HepG2 (cell line): Measurements from ENCODE around the gene TNRC18. TPM values are rescaled to one million over a fixed set of nuclear protein-coding genes. Genes with fewer than 3 reads are reported as not detected.

Experiments used
- ISX ChIP-seq: sonication (generic); formaldehyde crosslinking; conservative IDR thresholded peaks from 2 replicates; pipeline ENCODE4 v1.5.0; 2020; ENCODE audit warnings: missing genetic modification reagents
- MBNL3 ChIP-seq: fragments of 250-450 bp; sonication (Bioruptor Pico); conservative IDR thresholded peaks from 2 replicates; pipeline ENCODE4 v1.8.0; 2022; ENCODE audit warnings: mild to moderate bottlenecking, inconsistent platforms
- MYNN ChIP-seq: sonication (generic); formaldehyde crosslinking; IDR thresholded peaks from 2 replicates; pipeline ENCODE4 v1.4.0; 2020; ENCODE audit warnings: mild to moderate bottlenecking, low read depth, missing genetic modification reagents
- SNAI1 ChIP-seq: sonication (generic); formaldehyde crosslinking; IDR thresholded peaks from 2 replicates; pipeline ENCODE4 v1.5.0; 2020; ENCODE audit warnings: mild to moderate bottlenecking, missing genetic modification reagents, borderline replicate concordance
- TCF12 ChIP-seq, 2 experiments: fragments of 450-650 bp in 1 of 2; sonication (generic) in 1 of 2; formaldehyde crosslinking in 1 of 2; IDR thresholded peaks; 2 replicates each; pipeline versions ENCODE4 v1.6.1 to v1.8.0; 2017 to 2022; ENCODE audit warnings: antibody characterized with exemption in 1 of 2, mild to moderate bottlenecking in 1 of 2, missing genetic modification reagents in 1 of 2, moderate library complexity in 1 of 2
- TEAD2 ChIP-seq: sonication (generic); formaldehyde crosslinking; IDR thresholded peaks from 2 replicates; pipeline ENCODE4 v1.9.0; 2021; ENCODE audit warnings: missing genetic modification reagents
- ZNF143 ChIP-seq: sonication (generic); formaldehyde crosslinking; IDR thresholded peaks from 2 replicates; pipeline ENCODE4 v1.4.0; 2020; ENCODE audit warnings: missing genetic modification reagents
- ZNF337 ChIP-seq: sonication (generic); formaldehyde crosslinking; IDR thresholded peaks from 2 replicates; pipeline ENCODE4 v1.5.1; 2020; ENCODE audit warnings: missing genetic modification reagents, low read depth, mild to moderate bottlenecking, borderline replicate concordance
- ZNF354B ChIP-seq: sonication (generic); formaldehyde crosslinking; IDR thresholded peaks from 2 replicates; pipeline ENCODE4 v1.8.0; 2022; ENCODE audit warnings: mild to moderate bottlenecking, missing genetic modification reagents
- ZNF530 ChIP-seq: sonication (generic); formaldehyde crosslinking; IDR thresholded peaks from 2 replicates; pipeline ENCODE4 v1.5.0; 2020; ENCODE audit warnings: low read depth, mild to moderate bottlenecking, missing genetic modification reagents
- ZNF709 ChIP-seq: sonication (generic); formaldehyde crosslinking; IDR thresholded peaks from 2 replicates; pipeline ENCODE4 v1.5.0; 2020; ENCODE audit warnings: mild to moderate bottlenecking, missing genetic modification reagents
- polyA plus RNA-seq, 8 experiments: library from polyadenylated mRNA; depleted of rRNA in 3 of 8; stranded (reverse) in 7 of 8; unstranded in 1 of 8; fragments of >200 nt; fragmentation: Illumina TruSeq in 4 of 8; extraction: Trizol in 4 of 8; gene quantifications; 2 replicates each; pipeline versions ENCODE4 v1.2.1 to v1.2.3, GENCODE V29; 2011 to 2016; ENCODE audit warnings: low read depth in 4 of 8, missing spikeins in 1 of 8, mixed read lengths in 1 of 8; ENCODE audit not compliant: insufficient read depth in 1 of 8
- total RNA-seq, 5 experiments: library from RNA; depleted of rRNA; stranded (reverse); fragments of >200 nt; fragmentation: Illumina TruSeq; extraction: Trizol; gene quantifications; 2 replicates each; pipeline ENCODE4 v1.2.3, GENCODE V29; 2016; ENCODE audit warnings: low read depth in 1 of 5
- TF ChIP-seq, protein P1 (sequence below): sonication (generic); formaldehyde crosslinking; conservative IDR thresholded peaks from 2 replicates; pipeline ENCODE4 v1.4.0; 2020; ENCODE audit warnings: mild to moderate bottlenecking, missing genetic modification reagents, moderate library complexity
- TF ChIP-seq, protein P2 (sequence below): sonication (generic); formaldehyde crosslinking; IDR thresholded peaks from 2 replicates; pipeline ENCODE4 v1.4.0; 2020; ENCODE audit warnings: low read depth, missing genetic modification reagents
- TF ChIP-seq, protein P3 (sequence below): sonication (generic); formaldehyde crosslinking; IDR thresholded peaks from 2 replicates; pipeline ENCODE4 v1.5.0; 2020; ENCODE audit warnings: missing genetic modification reagents
- TF ChIP-seq, protein P4 (sequence below): IDR thresholded peaks from 2 replicates; pipeline ENCODE4 v1.6.1; 2016; ENCODE audit warnings: missing biosample characterization, missing genetic modification reagents, low read depth
- TF ChIP-seq, protein P5 (sequence below): sonication (generic); formaldehyde crosslinking; IDR thresholded peaks from 2 replicates; pipeline ENCODE4 v1.4.0; 2020; ENCODE audit warnings: mild to moderate bottlenecking, missing genetic modification reagents

The TNRC18 gene
- total and polyA plus RNA-seq, 2 of the 13 experiments (the other 11 are each of a cell fraction or from before 2014, with no cell fraction given), result 11.7 to 17.4 TPM

DNA sequence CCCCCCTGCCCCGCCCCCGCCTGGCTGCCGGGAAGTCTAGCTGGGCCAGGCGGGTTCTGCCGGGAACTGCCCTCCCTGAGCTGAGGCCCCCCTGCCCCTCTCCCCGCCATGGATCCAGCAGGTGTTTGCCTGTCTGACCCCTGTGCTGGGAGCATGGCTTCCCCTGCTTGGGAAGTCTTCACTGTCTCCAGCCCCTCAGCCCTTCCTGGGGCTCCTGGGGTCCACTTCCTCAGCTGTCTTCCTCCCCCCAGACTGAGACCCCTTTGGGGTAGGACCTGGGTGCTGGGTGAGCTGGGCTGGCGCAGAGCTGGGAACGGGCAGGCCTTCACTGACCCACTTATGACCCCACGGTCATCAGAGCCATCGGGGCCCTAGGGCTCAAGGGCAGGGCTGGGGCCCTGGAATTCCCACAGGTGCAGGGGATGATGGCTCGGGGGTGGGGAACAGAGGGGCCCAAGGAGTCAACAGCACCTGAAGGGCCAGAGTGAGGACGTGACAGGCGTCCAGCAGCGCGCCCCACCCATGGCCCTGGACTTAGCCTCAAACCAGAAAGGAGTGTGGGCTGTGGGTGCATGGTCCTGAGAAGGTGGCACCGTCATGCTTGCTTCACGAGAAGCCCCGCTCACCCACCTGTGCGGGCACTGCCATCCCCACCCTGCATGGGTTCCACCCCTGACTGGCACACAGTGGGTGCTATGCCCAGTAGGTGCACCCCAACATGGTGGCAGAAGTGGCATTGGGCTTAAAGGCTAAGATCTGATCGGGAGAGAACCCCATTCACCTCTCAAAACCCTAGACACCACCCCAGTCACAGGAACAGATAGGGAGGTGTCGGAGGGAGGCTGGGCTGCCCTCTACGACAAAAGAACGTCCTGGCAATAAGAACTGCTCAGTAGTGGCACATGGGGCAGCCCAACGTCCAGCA, 16.2 kb upstream of the TNRC18 start (continued):
- TF ChIP-seq, protein P1, sequence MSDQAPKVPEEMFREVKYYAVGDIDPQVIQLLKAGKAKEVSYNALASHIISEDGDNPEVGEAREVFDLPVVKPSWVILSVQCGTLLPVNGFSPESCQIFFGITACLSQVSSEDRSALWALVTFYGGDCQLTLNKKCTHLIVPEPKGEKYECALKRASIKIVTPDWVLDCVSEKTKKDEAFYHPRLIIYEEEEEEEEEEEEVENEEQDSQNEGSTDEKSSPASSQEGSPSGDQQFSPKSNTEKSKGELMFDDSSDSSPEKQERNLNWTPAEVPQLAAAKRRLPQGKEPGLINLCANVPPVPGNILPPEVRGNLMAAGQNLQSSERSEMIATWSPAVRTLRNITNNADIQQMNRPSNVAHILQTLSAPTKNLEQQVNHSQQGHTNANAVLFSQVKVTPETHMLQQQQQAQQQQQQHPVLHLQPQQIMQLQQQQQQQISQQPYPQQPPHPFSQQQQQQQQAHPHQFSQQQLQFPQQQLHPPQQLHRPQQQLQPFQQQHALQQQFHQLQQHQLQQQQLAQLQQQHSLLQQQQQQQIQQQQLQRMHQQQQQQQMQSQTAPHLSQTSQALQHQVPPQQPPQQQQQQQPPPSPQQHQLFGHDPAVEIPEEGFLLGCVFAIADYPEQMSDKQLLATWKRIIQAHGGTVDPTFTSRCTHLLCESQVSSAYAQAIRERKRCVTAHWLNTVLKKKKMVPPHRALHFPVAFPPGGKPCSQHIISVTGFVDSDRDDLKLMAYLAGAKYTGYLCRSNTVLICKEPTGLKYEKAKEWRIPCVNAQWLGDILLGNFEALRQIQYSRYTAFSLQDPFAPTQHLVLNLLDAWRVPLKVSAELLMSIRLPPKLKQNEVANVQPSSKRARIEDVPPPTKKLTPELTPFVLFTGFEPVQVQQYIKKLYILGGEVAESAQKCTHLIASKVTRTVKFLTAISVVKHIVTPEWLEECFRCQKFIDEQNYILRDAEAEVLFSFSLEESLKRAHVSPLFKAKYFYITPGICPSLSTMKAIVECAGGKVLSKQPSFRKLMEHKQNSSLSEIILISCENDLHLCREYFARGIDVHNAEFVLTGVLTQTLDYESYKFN (CRISPR knock-in tag), result peak; percentile 42
- TF ChIP-seq ZNF709 (CRISPR knock-in tag), result no peak
- TF ChIP-seq, protein P2, sequence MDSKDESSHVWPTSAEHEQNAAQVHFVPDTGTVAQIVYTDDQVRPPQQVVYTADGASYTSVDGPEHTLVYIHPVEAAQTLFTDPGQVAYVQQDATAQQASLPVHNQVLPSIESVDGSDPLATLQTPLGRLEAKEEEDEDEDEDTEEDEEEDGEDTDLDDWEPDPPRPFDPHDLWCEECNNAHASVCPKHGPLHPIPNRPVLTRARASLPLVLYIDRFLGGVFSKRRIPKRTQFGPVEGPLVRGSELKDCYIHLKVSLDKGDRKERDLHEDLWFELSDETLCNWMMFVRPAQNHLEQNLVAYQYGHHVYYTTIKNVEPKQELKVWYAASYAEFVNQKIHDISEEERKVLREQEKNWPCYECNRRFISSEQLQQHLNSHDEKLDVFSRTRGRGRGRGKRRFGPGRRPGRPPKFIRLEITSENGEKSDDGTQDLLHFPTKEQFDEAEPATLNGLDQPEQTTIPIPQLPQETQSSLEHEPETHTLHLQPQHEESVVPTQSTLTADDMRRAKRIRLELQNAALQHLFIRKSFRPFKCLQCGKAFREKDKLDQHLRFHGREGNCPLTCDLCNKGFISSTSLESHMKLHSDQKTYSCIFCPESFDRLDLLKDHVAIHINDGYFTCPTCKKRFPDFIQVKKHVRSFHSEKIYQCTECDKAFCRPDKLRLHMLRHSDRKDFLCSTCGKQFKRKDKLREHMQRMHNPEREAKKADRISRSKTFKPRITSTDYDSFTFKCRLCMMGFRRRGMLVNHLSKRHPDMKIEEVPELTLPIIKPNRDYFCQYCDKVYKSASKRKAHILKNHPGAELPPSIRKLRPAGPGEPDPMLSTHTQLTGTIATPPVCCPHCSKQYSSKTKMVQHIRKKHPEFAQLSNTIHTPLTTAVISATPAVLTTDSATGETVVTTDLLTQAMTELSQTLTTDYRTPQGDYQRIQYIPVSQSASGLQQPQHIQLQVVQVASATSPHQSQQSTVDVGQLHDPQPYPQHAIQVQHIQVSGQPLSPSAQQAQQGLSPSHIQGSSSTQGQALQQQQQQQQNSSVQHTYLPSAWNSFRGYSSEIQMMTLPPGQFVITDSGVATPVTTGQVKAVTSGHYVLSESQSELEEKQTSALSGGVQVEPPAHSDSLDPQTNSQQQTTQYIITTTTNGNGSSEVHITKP (CRISPR knock-in tag), result no peak
- TF ChIP-seq, protein P3, sequence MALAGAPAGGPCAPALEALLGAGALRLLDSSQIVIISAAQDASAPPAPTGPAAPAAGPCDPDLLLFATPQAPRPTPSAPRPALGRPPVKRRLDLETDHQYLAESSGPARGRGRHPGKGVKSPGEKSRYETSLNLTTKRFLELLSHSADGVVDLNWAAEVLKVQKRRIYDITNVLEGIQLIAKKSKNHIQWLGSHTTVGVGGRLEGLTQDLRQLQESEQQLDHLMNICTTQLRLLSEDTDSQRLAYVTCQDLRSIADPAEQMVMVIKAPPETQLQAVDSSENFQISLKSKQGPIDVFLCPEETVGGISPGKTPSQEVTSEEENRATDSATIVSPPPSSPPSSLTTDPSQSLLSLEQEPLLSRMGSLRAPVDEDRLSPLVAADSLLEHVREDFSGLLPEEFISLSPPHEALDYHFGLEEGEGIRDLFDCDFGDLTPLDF (CRISPR knock-in tag), result no peak
- TF ChIP-seq, protein P4, sequence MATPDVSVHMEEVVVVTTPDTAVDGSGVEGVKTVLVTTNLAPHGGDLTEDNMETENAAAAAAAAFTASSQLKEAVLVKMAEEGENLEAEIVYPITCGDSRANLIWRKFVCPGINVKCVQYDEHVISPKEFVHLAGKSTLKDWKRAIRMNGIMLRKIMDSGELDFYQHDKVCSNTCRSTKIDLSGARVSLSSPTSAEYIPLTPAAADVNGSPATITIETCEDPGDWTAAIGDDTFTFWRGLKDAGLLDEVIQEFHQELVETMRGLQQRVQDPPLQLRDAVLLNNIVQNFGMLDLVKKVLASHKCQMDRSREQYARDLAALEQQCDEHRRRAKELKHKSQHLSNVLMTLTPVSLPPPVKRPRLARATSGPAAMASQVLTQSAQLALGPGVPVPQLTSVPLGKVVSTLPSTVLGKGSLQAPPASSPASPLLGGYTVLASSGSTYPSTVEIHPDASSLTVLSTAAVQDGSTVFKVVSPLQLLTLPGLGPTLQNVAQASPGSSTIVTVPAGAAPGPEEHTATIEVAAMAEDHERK, result no peak
- no peak for TF ChIP-seq ZNF354B (CRISPR knock-in tag)
- no peak for TF ChIP-seq MBNL3 (CRISPR knock-in tag)
- TF ChIP-seq ZNF530, result no peak
- TF ChIP-seq SNAI1 (CRISPR knock-in tag), result peak; percentile 70; the same call in 1 of the 2 replicates
- no peak for TF ChIP-seq ZNF337
- no peak for TF ChIP-seq MYNN
- no peak for TF ChIP-seq ZNF143 (CRISPR knock-in tag)
- TF ChIP-seq TEAD2 (CRISPR knock-in tag), result no peak
- TF ChIP-seq TCF12 (IDR thresholded peaks at IDR 0.05), result no peak
- no peak for TF ChIP-seq TCF12 (CRISPR knock-in tag; IDR thresholded peaks at IDR 0.05)
- TF ChIP-seq, protein P5, sequence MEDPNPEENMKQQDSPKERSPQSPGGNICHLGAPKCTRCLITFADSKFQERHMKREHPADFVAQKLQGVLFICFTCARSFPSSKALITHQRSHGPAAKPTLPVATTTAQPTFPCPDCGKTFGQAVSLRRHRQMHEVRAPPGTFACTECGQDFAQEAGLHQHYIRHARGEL, result no peak
- TF ChIP-seq ISX (CRISPR knock-in tag), result no peak
